ENCODE results near the gene NUFIP2.
"Not testable (repeated sequence)": the region's sequence is repeated elsewhere in the genome, so short reads cannot be mapped to it uniquely, and the experiment has no call there.

NUFIP2 gene

GRCh38 chr17:29238133-29238850, 55.7 kb downstream of the NUFIP2 start:
- DNase-seq, result peak; percentile 70

- DNase-seq, result peak; percentile 64
These were observed 56.3 kb downstream of the NUFIP2 start for GRCh38 chr17:29237476-29238132.

GRCh38 chr17:29235904-29236303, 58.0 kb downstream of the NUFIP2 start:
- DNase-seq, result no peak

- DNase-seq, result not testable (repeated sequence)
These were observed 59.0 kb downstream of the NUFIP2 start for GRCh38 chr17:29234972-29235371.

GRCh38 chr17:29233301-29233700, 60.6 kb downstream of the NUFIP2 start:
- DNase-seq, result no peak

- DNase-seq, result no peak
These were observed 68.6 kb downstream of the NUFIP2 start for GRCh38 chr17:29225396-29225795.

- not testable (repeated sequence) for DNase-seq
These were observed 72.6 kb downstream of the NUFIP2 start for GRCh38 chr17:29221338-29221737.

GRCh38 chr17:29219378-29220047, 74.4 kb downstream of the NUFIP2 start:
- DNase-seq, result no peak

GRCh38 chr17:29216856-29217255, 77.1 kb downstream of the NUFIP2 start:
- DNase-seq, result no peak

- DNase-seq, result no peak
These were observed 77.8 kb downstream of the NUFIP2 start for GRCh38 chr17:29216181-29216580.

GRCh38 chr17:29215717-29216116, 78.2 kb downstream of the NUFIP2 start:
- DNase-seq, result no peak

- DNase-seq, result no peak
These were observed 78.8 kb downstream of the NUFIP2 start for GRCh38 chr17:29215174-29215573.

- DNase-seq, result no peak
These were observed 79.5 kb downstream of the NUFIP2 start for GRCh38 chr17:29214215-29215146.

GRCh38 chr17:29212681-29213121, 81.2 kb downstream of the NUFIP2 start:
- DNase-seq, result no peak

GRCh38 chr17:29212094-29212631, 81.8 kb downstream of the NUFIP2 start:
- no peak for DNase-seq

- DNase-seq, result no peak
These were observed 83.1 kb downstream of the NUFIP2 start for GRCh38 chr17:29210879-29211278.

- no peak for DNase-seq
These were observed 84.9 kb downstream of the NUFIP2 start for GRCh38 chr17:29209073-29209472.

- no peak for DNase-seq
These were observed 86.0 kb downstream of the NUFIP2 start for GRCh38 chr17:29207975-29208374.
